Measurements from ENCODE around the gene CDK5. TPM values are rescaled to one million over a fixed set of nuclear protein-coding genes. Genes with fewer than 3 reads are reported as not detected.
A peak's percentile ranks its signal among the peaks of the same experiment; 100 is the strongest.

Gene CDK5
- total and polyA plus RNA-seq, 9 of the 15 experiments (the other 6 are each of a cell fraction or from before 2014, with no cell fraction given): 3.2 to 38.0 (median 27.5) TPM

DNA sequence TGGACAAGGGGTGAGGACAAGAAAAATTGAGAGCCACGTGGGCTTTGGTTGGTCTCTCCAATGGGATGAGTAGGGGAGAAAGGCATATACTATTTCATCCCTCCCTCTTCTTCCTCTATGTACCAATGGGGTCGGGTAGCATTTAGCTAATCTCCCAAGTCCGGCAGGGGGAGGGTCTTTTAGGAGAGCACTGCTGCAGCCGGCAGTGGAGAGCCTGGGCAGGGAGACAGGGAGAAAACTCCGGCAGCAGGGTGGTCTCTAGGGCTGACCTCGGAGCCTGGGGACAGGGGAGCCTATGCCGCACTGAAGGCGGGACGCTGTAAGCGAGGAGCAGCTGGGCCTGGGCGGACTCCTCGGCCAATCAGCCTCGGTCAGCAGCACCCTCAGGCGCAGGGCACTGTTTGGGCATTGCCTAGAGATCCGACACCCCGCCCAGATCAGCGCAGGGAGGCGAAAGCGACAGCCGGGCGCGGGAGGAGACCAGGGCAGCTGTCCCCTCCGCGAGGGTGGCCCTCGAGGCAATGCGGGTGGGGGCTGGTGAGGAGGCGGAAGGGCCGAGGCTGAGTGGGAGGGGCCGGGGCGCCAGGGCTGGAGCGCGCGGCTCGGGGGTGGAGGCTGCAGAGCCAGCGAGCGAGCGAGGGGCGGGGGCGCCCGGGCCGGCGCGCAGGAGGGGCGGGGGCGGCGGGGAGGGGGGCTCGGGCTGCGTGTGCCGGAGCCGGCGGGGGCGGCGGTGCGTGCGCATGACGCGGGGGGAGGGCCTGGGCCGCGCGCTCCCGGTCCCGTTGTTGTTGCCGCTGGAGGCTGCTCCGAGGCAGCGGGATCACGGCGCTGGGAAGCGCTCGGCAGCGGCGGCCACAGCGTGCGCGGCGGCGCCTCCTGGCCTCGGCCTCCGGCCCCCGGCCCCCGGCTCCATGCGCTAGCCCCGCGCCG is 28.3 kb upstream of the CDK5 start, which contains the start of gene AGAP3 (continued):
- TF ChIP-seq, protein P1, sequence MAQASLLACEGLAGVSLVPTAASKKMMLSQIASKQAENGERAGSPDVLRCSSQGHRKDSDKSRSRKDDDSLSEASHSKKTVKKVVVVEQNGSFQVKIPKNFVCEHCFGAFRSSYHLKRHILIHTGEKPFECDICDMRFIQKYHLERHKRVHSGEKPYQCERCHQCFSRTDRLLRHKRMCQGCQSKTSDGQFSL (CRISPR knock-in tag; IDR thresholded peaks at IDR 0.05): peak; percentile 64; the same call in 1 of the 2 replicates
- TF ChIP-seq, protein P1 (tag; IDR thresholded peaks at IDR 0.05): no peak
- TF ChIP-seq SMARCE1 (IDR thresholded peaks at IDR 0.05) (peak; percentile 57), USF2 (CRISPR knock-in tag; IDR thresholded peaks at IDR 0.05) (peak; percentile 54), NR2C1 (IDR thresholded peaks at IDR 0.05) (no peak), NR2C1 (tag; IDR thresholded peaks at IDR 0.05) (no peak), CREB1 (IDR thresholded peaks at IDR 0.05) (peak; percentile 56), CREB1 (CRISPR knock-in tag; IDR thresholded peaks at IDR 0.05) (peak; percentile 38; the same call in 1 of the 2 replicates), THAP12 (CRISPR knock-in tag; IDR thresholded peaks at IDR 0.05) (peak; percentile 91), PTBP1 (IDR thresholded peaks at IDR 0.05; ENCODE audit: low read depth, low read length) (peak; percentile 70; the same call in 1 of the 2 replicates), HDAC6 (IDR thresholded peaks at IDR 0.05; ENCODE audit: low read depth, low read length) (0 out of 2 replicates have a peak, but pooled peaks have one; percentile 65), ELF1 (tag; IDR thresholded peaks at IDR 0.05) (no peak), ZNF436 (CRISPR knock-in tag; IDR thresholded peaks at IDR 0.05) (no peak), DEAF1 (CRISPR knock-in tag; IDR thresholded peaks at IDR 0.05) (0 out of 2 replicates have a peak, but pooled peaks have one; percentile 8), HNRNPL (IDR thresholded peaks at IDR 0.05; ENCODE audit: low read depth, low read length) (peak; percentile 94), FOXJ2 (tag; IDR thresholded peaks at IDR 0.05) (no peak), SETDB1 (IDR thresholded peaks at IDR 0.05; ENCODE audit: low read length) (no peak), EZH2 (IDR thresholded peaks at IDR 0.05; ENCODE audit: borderline replicate concordance, low read depth, low read length) (no peak), TBP (optimal IDR thresholded peaks at IDR 0.05; ENCODE audit: low read depth, low read length) (peak; percentile 6), ZNF764 (CRISPR knock-in tag; IDR thresholded peaks at IDR 0.05; ENCODE audit: low read depth) (no peak)
- TF ChIP-seq, protein P2, sequence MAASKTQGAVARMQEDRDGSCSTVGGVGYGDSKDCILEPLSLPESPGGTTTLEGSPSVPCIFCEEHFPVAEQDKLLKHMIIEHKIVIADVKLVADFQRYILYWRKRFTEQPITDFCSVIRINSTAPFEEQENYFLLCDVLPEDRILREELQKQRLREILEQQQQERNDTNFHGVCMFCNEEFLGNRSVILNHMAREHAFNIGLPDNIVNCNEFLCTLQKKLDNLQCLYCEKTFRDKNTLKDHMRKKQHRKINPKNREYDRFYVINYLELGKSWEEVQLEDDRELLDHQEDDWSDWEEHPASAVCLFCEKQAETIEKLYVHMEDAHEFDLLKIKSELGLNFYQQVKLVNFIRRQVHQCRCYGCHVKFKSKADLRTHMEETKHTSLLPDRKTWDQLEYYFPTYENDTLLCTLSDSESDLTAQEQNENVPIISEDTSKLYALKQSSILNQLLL (CRISPR knock-in tag; IDR thresholded peaks at IDR 0.05; ENCODE audit: borderline replicate concordance): no peak

All from K562 (cell line).